Myocyte (in vitro differentiated cells): Measurements from ENCODE around the gene NSUN2. TPM values are rescaled to one million over a fixed set of nuclear protein-coding genes. Genes with fewer than 3 reads are reported as not detected.
"Not testable (repeated sequence)": the region's sequence is repeated elsewhere in the genome, so short reads cannot be mapped to it uniquely, and the experiment has no call there.

Source experiments
- DNase-seq: peaks from one replicate; pipeline ENCODE4 v3.0.0-alpha.2; 2012; ENCODE audit warnings: low read depth
- total RNA-seq: library from RNA; depleted of rRNA; stranded (reverse); fragments of >200 nt; gene quantifications from 2 replicates; pipeline ENCODE4 v1.2.3, GENCODE V29; 2014

The NSUN2 gene
- total RNA-seq, 1 donor from 2014 or later = 41.8 TPM

DNA sequence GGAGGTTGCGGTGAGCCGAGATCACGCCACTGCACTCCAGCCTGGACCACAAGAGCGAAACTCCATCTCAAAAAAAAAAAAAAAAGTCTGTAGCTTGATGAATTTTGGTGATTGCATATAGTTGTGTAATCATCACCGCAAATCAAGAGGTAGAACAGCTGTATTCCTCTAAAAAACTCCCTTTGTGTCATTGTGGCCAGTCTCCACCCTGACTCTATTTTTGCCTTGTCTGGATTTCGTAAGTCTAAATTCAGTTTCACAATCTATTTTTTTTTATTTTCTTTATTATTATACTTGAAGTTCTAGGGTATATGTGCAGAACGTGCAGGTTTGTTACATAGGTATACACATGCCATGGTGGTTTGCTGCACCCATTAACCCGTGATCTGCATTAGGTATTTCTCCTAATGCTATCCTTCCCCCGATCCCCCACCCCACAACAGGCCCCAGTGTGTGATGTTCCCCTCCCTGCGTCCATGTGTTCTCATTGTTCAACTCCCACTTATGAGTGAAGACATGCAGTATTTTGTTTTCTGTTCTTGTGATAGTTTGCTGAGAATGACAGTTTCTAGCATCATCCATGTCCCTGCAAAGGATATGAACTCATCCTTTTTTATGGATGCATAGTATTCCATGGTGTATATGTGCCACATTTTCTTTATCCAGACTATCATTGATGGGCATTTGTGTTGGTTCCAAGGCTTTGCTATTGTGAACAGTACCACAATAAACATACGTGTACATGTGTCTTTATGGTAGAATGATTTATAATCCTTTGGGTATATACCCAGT is 12.9 kb upstream of the NSUN2 start:
- not testable (repeated sequence) for DNase-seq

DNA sequence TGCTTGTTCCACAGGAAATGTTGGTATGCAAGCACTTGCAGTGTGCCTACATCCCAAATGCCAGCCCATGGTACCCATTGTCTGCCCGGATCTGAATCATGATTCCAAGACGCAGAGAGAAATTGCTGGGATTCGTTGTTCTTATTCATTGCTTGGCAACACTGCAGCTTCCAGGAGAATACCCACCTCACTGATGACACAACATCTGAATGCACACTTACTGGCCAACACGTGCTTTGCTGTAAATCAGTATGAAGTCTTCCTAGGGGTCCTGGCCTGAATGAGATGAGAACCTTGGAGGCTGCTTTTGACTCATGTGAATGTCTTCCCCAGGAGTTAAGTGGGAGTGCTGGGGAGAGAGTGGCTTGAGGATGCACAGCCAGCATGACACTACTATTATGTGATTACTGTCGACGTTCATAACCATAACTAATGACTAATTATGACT is 12.0 kb upstream of the NSUN2 start:
- DNase-seq = no peak

GRCh38 chr5:6642655-6643054 is 9.8 kb upstream of the NSUN2 start:
- no peak for DNase-seq

- no peak for DNase-seq
These were observed 5.4 kb upstream of the NSUN2 start for GRCh38 chr5:6638236-6638635.

DNA sequence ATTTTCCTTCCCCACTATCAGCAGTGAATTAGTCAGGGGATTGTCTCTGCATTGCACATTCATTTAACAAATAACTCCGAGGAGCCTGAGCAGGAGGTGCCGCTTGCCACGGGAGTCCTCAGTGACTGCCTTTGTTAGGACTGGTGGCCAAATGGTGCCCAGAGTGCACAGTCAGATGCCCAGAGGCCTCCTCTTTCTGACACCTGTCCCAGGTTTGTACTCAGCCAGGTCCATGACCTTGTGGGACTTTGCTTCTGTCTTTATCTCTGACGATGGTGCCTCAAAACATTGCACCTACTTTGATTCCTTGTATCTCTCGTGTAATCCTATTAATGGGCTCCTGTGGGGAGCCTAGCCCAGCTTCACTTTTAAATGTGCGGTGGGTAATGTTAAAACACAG is 4.7 kb upstream of the NSUN2 start:
- DNase-seq = no peak

DNA sequence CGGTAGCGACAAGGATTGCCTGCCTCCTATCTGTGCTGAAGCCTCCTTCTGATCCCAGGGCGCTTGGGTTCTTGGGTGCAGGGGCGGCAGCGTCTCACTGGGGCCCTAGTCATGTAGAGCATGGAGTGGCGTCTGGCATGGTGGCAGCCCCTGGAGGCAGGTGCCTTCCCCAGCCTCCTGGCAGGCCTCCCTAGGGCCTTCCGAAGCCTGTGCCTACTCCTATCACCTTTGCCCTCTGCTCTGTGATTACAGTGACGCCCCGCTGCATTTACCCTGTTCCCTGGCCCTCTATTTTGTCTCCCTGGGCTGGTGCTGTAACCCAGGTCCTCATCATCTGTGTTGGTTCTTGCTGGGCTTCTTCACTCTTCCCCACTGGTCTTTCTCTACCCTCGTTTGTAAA is 4.2 kb upstream of the NSUN2 start:
- DNase-seq = no peak

- no peak for DNase-seq
These were observed 3.4 kb upstream of the NSUN2 start for GRCh38 chr5:6636293-6636692.

GRCh38 chr5:6634788-6635430 is 2.1 kb upstream of the NSUN2 start:
- DNase-seq = no peak

- DNase-seq = peak; percentile 14
These were observed 1.5 kb upstream of the NSUN2 start for GRCh38 chr5:6634306-6634705.

- DNase-seq = peak; percentile 28
These were observed 813 bp upstream of the NSUN2 start for GRCh38 chr5:6633469-6634245.

DNA sequence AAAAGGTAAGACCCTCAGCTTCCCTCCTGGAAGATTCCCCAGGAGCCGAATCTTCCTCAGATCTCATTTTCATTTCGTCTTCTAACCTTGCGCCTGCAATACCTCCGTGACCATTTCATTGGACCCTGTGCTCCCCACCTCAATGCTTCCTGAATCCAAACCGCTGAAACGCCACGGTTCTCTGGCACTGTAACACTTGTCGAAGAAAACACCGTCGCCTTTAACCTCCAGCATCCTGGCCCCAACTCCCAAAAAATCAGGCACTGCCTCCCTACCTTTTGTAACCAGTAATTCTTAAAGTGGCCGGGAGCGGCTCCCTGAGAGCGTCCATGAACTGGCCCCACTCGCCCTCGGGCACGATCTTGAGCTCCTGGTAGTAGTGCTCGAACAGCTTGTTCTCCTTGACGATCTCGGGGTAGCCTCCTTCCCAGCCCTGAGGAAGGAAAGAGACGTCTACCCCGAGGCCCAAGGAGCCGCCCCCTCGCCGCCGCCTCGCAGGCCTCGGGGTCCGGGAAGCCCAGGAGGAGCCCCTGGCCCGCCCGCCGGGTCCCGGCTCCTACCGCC is 438 bp downstream of the NSUN2 start:
- DNase-seq = peak; percentile 38

GRCh38 chr5:6631441-6631840 is 1.4 kb downstream of the NSUN2 start:
- no peak for DNase-seq

DNA sequence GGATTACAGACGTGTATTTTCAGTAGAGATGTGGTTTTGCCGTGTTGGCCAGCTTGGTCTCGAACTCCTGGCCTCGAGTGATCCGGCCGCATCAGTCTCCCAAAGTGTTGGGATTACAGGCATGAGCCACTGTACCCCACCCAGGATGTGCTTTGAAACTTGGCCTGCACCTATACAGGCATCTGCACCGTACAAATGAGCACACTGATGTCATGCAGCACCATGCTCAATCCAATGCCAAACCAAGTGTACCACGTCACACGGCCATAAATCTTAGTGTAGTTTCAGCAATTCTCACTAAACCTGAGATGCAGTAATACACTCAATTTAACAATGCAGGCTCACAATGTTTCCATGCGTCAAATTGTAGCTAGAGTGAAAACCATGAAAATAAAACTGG is 6.3 kb downstream of the NSUN2 start:
- no peak for DNase-seq

GRCh38 chr5:6623941-6624340 is 8.9 kb downstream of the NSUN2 start:
- no peak for DNase-seq

GRCh38 chr5:6623228-6623627 is 9.6 kb downstream of the NSUN2 start:
- no peak for DNase-seq

DNA sequence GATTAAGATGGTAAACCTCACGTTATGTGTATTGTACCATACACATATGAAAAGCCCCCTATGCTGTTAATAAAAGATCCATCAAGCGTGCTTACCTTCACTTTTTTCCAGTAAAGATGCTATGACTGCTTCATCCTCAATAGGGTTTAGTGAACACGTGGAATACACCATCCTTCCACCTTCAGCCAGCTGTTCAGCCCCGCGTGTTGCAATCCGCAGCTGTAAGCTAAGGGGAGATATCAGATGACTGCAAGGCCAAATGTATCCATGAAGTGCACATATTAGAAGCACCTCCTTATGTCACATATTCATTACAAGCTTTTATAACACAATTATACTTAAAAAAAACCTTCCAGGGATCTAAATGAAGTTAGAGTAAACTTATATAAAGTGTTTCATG is 16.2 kb downstream of the NSUN2 start:
- no peak for DNase-seq

DNA sequence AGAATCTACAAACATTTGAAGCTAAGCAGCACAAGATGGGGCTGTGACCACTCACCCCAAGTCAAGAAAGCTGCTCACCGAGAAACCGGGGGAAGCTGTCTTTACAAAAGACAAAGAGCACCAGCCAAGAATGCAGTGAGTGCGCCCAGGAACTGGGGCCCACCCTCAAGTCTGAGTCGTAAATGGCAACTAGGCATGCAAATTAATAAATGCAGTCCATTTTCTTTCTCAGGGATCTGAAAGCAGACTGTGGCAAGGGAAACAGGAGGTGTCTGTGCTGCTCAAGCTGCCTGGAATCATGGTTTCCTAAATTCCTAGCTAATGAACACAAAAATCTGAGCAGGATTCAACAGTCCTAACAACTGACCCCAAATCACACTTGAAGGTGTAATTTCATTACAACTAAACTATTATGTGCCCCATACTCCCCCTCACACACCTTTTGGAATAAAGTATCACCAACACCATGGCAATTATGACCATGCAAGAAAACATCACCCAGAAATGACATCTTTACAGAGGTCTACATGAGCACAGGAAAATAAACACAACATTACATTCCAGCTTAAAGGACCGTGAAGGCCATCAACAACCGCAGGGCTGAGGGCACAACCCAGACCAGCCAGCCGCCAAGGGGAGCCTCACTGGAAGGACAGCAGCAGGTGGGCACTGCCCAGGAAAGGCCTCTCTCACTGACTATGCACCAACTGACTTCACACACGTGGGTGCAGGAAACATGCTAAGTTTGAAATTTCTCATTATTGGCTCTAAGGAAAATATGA is 17.6 kb downstream of the NSUN2 start:
- peak; percentile 95 for DNase-seq

GRCh38 chr5:6611334-6612256 is 21.2 kb downstream of the NSUN2 start:
- DNase-seq = no peak

- no peak for DNase-seq
These were observed 24.8 kb downstream of the NSUN2 start for GRCh38 chr5:6608016-6608415.

- DNase-seq = no peak
These were observed 25.3 kb downstream of the NSUN2 start for GRCh38 chr5:6607559-6607936.
